OCI-LY7 (cell line): Measurements from ENCODE around the gene GLIS1.

Source experiments
- CTCF ChIP-seq: fragments of 200-600 bp; sonication (generic); conservative IDR thresholded peaks from 2 replicates; pipeline ENCODE4 v1.5.1; 2014; ENCODE audit warnings: mild to moderate bottlenecking, antibody characterized with exemption, low read length, moderate library complexity, mixed read lengths
- EZH2phosphoT487 ChIP-seq: fragments of 200-600 bp; sonication (generic); IDR thresholded peaks from 2 replicates; pipeline ENCODE4 v1.6.1; 2018; ENCODE audit warnings: low read depth, borderline replicate concordance, mild to moderate bottlenecking, mixed run types, antibody characterized with exemption, low read length, moderate library complexity, mixed read lengths

DNA sequence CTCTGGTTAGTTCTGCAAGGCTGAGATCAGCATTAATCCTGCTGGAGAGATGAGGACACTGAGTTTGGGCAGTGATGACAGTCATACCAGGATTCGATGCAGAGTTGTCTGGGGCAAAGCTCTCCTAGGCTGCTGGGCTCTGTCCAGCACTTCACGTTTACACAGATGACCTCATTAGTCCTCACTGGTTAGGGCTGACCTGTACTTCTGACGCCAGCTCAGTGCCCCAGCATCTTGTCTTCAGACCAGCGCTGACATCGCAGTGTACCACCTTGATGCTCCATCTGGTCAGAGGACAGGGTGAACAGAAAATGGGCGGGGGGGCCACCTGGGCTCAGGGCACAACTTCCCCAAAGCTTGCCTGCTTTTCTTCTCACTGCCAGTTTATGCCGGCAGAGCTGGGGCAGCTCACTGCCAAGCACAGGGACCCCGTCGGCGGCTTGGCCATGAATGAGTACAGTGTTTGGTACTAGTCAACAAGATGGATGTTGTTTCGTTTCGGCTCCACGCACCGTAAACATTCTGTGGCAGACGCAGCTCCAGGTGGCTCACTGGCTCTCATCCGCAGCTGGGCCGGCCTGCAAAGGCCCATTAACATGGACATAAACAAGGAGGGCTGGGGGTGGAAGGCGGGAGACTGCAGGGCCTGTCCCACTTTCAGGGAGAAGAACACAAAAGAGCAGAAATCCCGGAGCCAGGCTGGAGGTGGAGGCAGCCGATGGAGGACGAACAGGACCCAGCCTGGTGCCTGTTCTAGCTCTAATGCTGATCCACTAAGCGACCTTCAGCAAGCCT, 118.7 kb downstream of the GLIS1 start:
- no peak for TF ChIP-seq CTCF
- no peak for TF ChIP-seq EZH2phosphoT487
